ENCODE results near the gene SOX6. TPM values are rescaled to one million over a fixed set of nuclear protein-coding genes. Genes with fewer than 3 reads are reported as not detected.

The SOX6 gene
- total and polyA plus RNA-seq, 2 of the 13 experiments (the other 11 are each of a cell fraction or from before 2014, with no cell fraction given), result 2.6 to 11.2 TPM

DNA sequence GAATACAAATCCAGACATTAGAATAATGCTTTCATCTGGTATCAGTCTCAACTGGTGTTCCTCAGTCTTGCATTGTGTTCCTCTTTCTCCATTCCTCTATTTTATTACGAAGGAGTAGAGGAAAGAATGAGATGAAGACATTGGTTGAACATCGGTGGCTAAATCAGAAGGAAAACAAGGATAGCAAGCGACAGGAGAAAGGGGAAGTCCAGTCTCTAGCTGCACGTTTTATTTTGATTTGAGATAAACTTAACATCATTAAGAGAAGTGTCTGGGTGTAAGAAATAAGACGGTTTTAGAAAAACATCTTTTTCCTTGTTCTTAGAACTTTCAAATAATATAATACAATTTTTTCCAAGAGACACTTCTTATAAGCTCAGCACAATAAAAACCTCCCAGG is 6.2 kb downstream of the SOX6 start:
- Histone ChIP-seq H4K20me1 (ENCODE audit: insufficient read depth, low read length) (no peaks in the 10 kb centered on the region), H3K36me3 (replicated peaks in 1 of 2; ENCODE audit: control insufficient read depth in 1 of 2, insufficient read depth in 2 of 2, low read length in 2 of 2) (no peaks in the 10 kb centered on the region), H3K27ac (ENCODE audit: extremely low read length, insufficient read depth, low read length) (no peak overlapping the region), H3K9ac (ENCODE audit: insufficient read depth, low read depth, low read length) (no peak overlapping the region), H3K27me3 (ENCODE audit: control insufficient read depth in 1 of 2, insufficient read depth in 2 of 2, low read length in 2 of 2) (no peaks in the 10 kb centered on the region), H2AFZ (ENCODE audit: low read length) (no peak overlapping the region), H3K79me2 (ENCODE audit: insufficient read depth, low read length) (peaks cover 2% of the 10 kb centered on the region), H3K9me3 (ENCODE audit: low read length) (no peaks in the 10 kb centered on the region), H3K4me3 (replicated peaks in 1 of 3; ENCODE audit: insufficient read depth in 1 of 3, low read depth in 2 of 3, low read length in 3 of 3) (no peak overlapping the region), H3K4me2 (ENCODE audit: low read depth, low read length) (no peak overlapping the region), H3K4me1 (ENCODE audit: insufficient read depth, low read length) (peaks cover 22% of the 10 kb centered on the region)
- FAIRE-seq, result no peak
- POLR2A ChIA-PET, result no interaction called here
- 47% methylated on average over 5 of the region's 5 CpGs for WGBS (ENCODE audit: low lambda C conversion rate)
- intact Hi-C loops (cut with micrococcal nuclease; ENCODE audit: unreplicated experiment), result no loop called here
- in situ Hi-C loops (cut with HindIII; ENCODE audit: extremely low pct_ligation_motif_present, low pct_unique_long_range_greater_than_20kb), result no loop called here
- BruUV-seq (replicated peaks), result no TSS peak
- no peak for ATAC-seq
- no peak for TF ChIP-seq CHD2 (IDR thresholded peaks at IDR 0.05; ENCODE audit: low read depth, low read length)
- TF ChIP-seq FOXM1 (CRISPR knock-in tag; IDR thresholded peaks at IDR 0.05), result no peak
- TF ChIP-seq DZIP1 (CRISPR knock-in tag; IDR thresholded peaks at IDR 0.05), result no peak
- DNase-seq (ENCODE audit: low spot score), result no peak
- CTCF ChIA-PET (ENCODE audit: low intra/inter-chr PET ratio, low total read pairs), result no interaction called here

- intact Hi-C loops (cut with micrococcal nuclease; ENCODE audit: unreplicated experiment), result no loop called here
- in situ Hi-C loops (cut with HindIII; ENCODE audit: extremely low pct_ligation_motif_present, low pct_unique_long_range_greater_than_20kb), result no loop called here
- DNase-seq (ENCODE audit: low spot score), result no peak
- Histone ChIP-seq H3K9ac (ENCODE audit: insufficient read depth, low read depth, low read length) (no peak overlapping the region), H3K27ac (ENCODE audit: extremely low read length, insufficient read depth, low read length) (no peak overlapping the region), H3K9me3 (ENCODE audit: low read length) (no peaks in the 10 kb centered on the region), H3K4me3 (replicated peaks in 1 of 3; ENCODE audit: insufficient read depth in 1 of 3, low read depth in 2 of 3, low read length in 3 of 3) (no peak overlapping the region), H3K4me1 (ENCODE audit: insufficient read depth, low read length) (peaks cover 5% of the 10 kb centered on the region; the same call in 1 of the 2 replicates), H2AFZ (ENCODE audit: low read length) (no peak overlapping the region), H3K27me3 (ENCODE audit: control insufficient read depth in 1 of 2, insufficient read depth in 2 of 2, low read length in 2 of 2) (no peaks in the 10 kb centered on the region), H3K79me2 (ENCODE audit: insufficient read depth, low read length) (no peaks in the 10 kb centered on the region), H3K36me3 (replicated peaks in 1 of 2; ENCODE audit: control insufficient read depth in 1 of 2, insufficient read depth in 2 of 2, low read length in 2 of 2) (no peaks in the 10 kb centered on the region), H4K20me1 (ENCODE audit: insufficient read depth, low read length) (no peaks in the 10 kb centered on the region), H3K4me2 (ENCODE audit: low read depth, low read length) (no peak overlapping the region)
- TF ChIP-seq ZNF12 (CRISPR knock-in tag; IDR thresholded peaks at IDR 0.05), result no peak
- TF ChIP-seq FOXC1 (CRISPR knock-in tag; IDR thresholded peaks at IDR 0.05; ENCODE audit: borderline replicate concordance), result no peak
- no peak for TF ChIP-seq ZNF280B (CRISPR knock-in tag; IDR thresholded peaks at IDR 0.05; ENCODE audit: borderline replicate concordance)
- TF ChIP-seq SALL2 (CRISPR knock-in tag; IDR thresholded peaks at IDR 0.05), result no peak
- TF ChIP-seq POGZ (CRISPR knock-in tag; IDR thresholded peaks at IDR 0.05), result no peak
- TF ChIP-seq, protein P1, sequence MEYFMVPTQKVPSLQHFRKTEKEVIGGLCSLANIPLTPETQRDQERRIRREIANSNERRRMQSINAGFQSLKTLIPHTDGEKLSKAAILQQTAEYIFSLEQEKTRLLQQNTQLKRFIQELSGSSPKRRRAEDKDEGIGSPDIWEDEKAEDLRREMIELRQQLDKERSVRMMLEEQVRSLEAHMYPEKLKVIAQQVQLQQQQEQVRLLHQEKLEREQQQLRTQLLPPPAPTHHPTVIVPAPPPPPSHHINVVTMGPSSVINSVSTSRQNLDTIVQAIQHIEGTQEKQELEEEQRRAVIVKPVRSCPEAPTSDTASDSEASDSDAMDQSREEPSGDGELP (IDR thresholded peaks at IDR 0.05; ENCODE audit: borderline replicate concordance, low read depth), result no peak
- no peak for TF ChIP-seq ZNF777 (CRISPR knock-in tag; IDR thresholded peaks at IDR 0.05)
- TF ChIP-seq HNRNPK (IDR thresholded peaks at IDR 0.05; ENCODE audit: low read depth, low read length, poor library complexity, severe bottlenecking), result peak; percentile 94
- no peak for FAIRE-seq
- no peak for ATAC-seq
- ChIA-PET POLR2A (no interaction called here), CTCF (ENCODE audit: low intra/inter-chr PET ratio, low total read pairs) (no interaction called here)
- no TSS peak for BruUV-seq (replicated peaks)
Measured at GRCh38 chr11:16347928-16348685, 8.2 kb downstream of the SOX6 start.
